HG02870 (cell line): Measurements from ENCODE around the gene NPW.

Experiments used
- ATAC-seq: cut with Tn5 transposase; IDR thresholded peaks from one replicate; pipeline ENCODE4 v1.9.1; 2021; ENCODE audit warnings: mild to moderate bottlenecking, moderate library complexity; ENCODE audit not compliant: unreplicated experiment

NPW gene

GRCh38 chr16:2047330-2048115, 27.9 kb downstream of the NPW start, which contains the start of the genes NTHL1 and TSC2:
Gene NTHL1, minus strand, starts transcription at chr16:2047834. Its CDS starts 11 bp downstream, at chr16:2047823.
Gene TSC2, plus strand, starts transcription at chr16:2047985. Its CDS starts 631 bp downstream, at chr16:2048616.
- peak; percentile 93 for ATAC-seq

GRCh38 chr16:2048116-2048543, 28.5 kb downstream of the NPW start:
- ATAC-seq = no peak

- no peak for ATAC-seq
Measured at GRCh38 chr16:2053211-2053610, 33.6 kb downstream of the NPW start.

GRCh38 chr16:2053897-2054296, 34.3 kb downstream of the NPW start:
- no peak for ATAC-seq

GRCh38 chr16:2054543-2055245, 35.1 kb downstream of the NPW start:
- ATAC-seq = no peak

GRCh38 chr16:2056077-2056476, 36.5 kb downstream of the NPW start:
- ATAC-seq = no peak

- no peak for ATAC-seq
Measured at GRCh38 chr16:2056681-2057407, 37.3 kb downstream of the NPW start.

GRCh38 chr16:2057438-2057837, 37.9 kb downstream of the NPW start:
- ATAC-seq = no peak

GRCh38 chr16:2058420-2058819, 38.8 kb downstream of the NPW start:
- ATAC-seq = no peak

GRCh38 chr16:2058872-2059271, 39.3 kb downstream of the NPW start:
- ATAC-seq = no peak

GRCh38 chr16:2060346-2060745, 40.8 kb downstream of the NPW start:
- ATAC-seq = no peak

- ATAC-seq = no peak
Measured at GRCh38 chr16:2061023-2061422, 41.4 kb downstream of the NPW start.

GRCh38 chr16:2061526-2061925, 41.9 kb downstream of the NPW start:
- ATAC-seq = no peak

- no peak for ATAC-seq
Measured at GRCh38 chr16:2062801-2063200, 43.2 kb downstream of the NPW start.

- no peak for ATAC-seq
Measured at GRCh38 chr16:2063861-2064260, 44.3 kb downstream of the NPW start.

GRCh38 chr16:2064368-2064945, 44.9 kb downstream of the NPW start:
- no peak for ATAC-seq

- ATAC-seq = no peak
Measured at GRCh38 chr16:2066139-2066538, 46.6 kb downstream of the NPW start.
